ENCODE data around the gene HBG1. TPM values are rescaled to one million over a fixed set of nuclear protein-coding genes. Genes with fewer than 3 reads are reported as not detected.
"Not testable (repeated sequence)": the region's sequence is repeated elsewhere in the genome, so short reads cannot be mapped to it uniquely, and the experiment has no call there.

HBG1 gene
- not detected for total RNA-seq

DNA sequence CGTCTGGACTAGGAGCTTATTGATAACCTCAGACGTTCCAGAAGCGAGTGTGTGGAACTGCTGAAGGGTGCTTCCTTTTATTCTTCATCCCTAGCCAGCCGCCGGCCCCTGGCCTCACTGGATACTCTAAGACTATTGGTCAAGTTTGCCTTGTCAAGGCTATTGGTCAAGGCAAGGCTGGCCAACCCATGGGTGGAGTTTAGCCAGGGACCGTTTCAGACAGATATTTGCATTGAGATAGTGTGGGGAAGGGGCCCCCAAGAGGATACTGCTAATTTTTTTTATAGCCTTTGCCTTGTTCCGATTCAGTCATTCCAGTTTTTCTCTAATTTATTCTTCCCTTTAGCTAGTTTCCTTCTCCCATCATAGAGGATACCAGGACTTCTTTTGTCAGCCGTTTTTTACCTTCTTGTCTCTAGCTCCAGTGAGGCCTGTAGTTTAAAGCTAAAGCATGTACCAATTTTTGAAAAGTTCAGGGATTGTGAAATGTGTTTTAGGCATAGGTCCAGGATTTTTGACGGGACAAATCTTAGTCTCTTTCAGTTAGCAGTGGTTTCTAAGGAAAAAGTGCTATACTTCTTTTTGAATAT lies at the start of gene HBG1:
Gene HBG1, minus strand, starts transcription at position 51 of the 590 bp plus-strand sequence. CDS start 53 bp downstream, outside the sequence.
- H3K9me3 ChIP-seq; H3K4me3 ChIP-seq; intact Hi-C loops (cut with DNase I); DNase-seq (ENCODE audit: extremely low spot score); H3K36me3 ChIP-seq; H3K27ac ChIP-seq (replicated peaks in 1 of 4); H3K27me3 ChIP-seq; H3K4me1 ChIP-seq: not testable (repeated sequence)
- WGBS: 62% methylated on average over 3 of the region's 9 CpGs

DNA sequence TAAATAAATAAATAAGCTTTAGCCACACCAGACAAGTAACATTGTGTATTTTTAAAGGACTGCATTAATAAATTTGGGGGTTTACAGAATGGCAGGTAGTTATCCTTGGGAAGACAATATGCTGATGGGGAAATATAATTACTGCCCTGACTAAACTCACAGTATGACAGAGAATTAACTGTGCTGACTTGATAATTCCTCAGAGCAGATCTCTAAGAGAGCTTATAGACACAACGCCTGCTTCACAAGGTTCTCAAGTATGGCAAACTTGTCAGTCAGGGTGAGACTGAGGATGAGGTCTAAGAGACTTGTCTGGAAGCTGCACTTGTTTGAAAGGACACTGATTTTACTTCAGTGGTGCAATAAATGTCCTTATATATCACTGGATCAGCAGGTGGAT lies 48.8 kb upstream of the HBG1 start:
- Histone ChIP-seq H3K27ac (replicated peaks in 1 of 4) (no peak overlapping the region), H3K4me1 (no peaks in the 10 kb centered on the region), H3K36me3 (no peaks in the 10 kb centered on the region), H3K4me3 (no peak overlapping the region), H3K9me3 (no peaks in the 10 kb centered on the region), H3K27me3 (no peaks in the 10 kb centered on the region)
- TF ChIP-seq, protein P1, sequence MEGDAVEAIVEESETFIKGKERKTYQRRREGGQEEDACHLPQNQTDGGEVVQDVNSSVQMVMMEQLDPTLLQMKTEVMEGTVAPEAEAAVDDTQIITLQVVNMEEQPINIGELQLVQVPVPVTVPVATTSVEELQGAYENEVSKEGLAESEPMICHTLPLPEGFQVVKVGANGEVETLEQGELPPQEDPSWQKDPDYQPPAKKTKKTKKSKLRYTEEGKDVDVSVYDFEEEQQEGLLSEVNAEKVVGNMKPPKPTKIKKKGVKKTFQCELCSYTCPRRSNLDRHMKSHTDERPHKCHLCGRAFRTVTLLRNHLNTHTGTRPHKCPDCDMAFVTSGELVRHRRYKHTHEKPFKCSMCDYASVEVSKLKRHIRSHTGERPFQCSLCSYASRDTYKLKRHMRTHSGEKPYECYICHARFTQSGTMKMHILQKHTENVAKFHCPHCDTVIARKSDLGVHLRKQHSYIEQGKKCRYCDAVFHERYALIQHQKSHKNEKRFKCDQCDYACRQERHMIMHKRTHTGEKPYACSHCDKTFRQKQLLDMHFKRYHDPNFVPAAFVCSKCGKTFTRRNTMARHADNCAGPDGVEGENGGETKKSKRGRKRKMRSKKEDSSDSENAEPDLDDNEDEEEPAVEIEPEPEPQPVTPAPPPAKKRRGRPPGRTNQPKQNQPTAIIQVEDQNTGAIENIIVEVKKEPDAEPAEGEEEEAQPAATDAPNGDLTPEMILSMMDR (IDR thresholded peaks at IDR 0.05): no peak
- TF ChIP-seq EP300 (IDR thresholded peaks at IDR 0.05) (no peak), POLR2A (IDR thresholded peaks at IDR 0.05; ENCODE audit: low read depth) (no peak), POLR2AphosphoS5 (IDR thresholded peaks at IDR 0.05) (no peak)
- DNase-seq (ENCODE audit: extremely low spot score): no peak
- intact Hi-C loops (cut with DNase I): no loop called here
- 0% methylated on average over 1 of the region's 1 CpG for WGBS

DNA sequence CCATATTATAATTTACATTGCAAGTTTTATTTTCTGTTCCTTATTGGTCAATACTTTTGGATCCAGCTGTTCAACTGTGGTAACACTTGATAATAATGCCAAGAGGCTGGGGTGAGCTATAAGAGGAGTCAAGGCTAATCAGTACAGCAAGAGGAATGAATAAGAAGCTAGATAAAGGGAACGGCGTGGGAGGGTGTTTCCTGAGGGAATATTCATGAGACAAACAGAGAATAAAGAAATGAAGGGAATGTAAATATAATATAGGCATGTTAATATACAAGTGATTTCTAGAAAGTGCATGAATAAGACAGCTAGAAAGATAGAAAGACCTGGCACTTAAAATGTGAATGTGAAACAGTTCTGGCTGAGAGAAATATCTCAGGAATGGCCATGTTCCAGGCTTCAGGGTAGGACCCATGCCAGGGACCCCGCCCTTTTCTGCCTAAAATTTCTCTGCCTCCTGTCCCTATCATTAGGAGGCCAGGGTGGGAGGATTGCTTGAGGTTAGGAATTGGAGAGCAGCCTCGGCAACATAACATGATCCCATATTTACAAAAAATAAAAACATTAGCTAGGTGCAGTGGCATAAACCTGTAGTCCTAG lies 48.2 kb upstream of the HBG1 start:
- Histone ChIP-seq H3K27me3 (no peaks in the 10 kb centered on the region), H3K9me3 (no peaks in the 10 kb centered on the region), H3K4me3 (no peak overlapping the region), H3K36me3 (no peaks in the 10 kb centered on the region), H3K27ac (replicated peaks in 1 of 4) (no peak overlapping the region), H3K4me1 (no peaks in the 10 kb centered on the region)
- TF ChIP-seq POLR2A (IDR thresholded peaks at IDR 0.05; ENCODE audit: low read depth) (no peak), EP300 (IDR thresholded peaks at IDR 0.05) (no peak), POLR2AphosphoS5 (IDR thresholded peaks at IDR 0.05) (no peak)
- TF ChIP-seq, protein P1 (IDR thresholded peaks at IDR 0.05): no peak
- 61% methylated on average over 4 of the region's 4 CpGs for WGBS
- no peak for DNase-seq (ENCODE audit: extremely low spot score)
- intact Hi-C loops (cut with DNase I): no loop called here

DNA sequence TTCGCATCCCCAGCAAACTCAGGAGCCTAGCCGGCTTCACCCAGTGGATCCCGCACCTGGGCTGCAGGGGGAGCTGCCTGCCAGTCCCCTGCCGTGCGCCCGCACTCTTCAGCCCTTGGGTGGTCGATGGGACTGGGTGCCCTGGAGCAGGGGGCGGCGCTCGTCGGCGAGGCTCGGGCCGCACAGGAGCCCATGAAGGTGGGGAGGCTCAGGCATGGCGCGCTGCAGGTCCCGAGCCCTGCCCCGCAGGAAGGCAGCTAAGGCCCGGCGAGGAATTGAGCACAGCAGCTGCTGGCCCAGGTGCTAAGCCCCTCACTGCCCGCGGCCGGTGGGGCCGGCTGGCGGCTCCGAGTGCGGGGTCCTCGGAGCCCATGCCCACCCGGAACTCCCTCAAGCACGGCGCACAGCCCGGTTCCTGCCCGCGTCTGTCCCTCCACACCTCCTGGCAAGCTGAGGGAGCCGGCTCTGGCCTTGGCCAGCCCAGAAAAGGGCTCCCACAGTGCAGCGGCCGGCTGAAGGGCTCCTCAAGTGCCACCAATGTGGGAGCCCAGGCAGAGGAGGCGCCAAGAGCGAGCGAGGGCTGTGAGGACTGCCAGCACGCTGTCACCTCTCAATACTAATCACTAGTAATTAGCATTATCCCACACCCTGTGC lies 44.8 kb upstream of the HBG1 start:
- H3K9me3 ChIP-seq; H3K4me1 ChIP-seq; DNase-seq (ENCODE audit: extremely low spot score); H3K4me3 ChIP-seq; H3K27me3 ChIP-seq; intact Hi-C loops (cut with DNase I); H3K27ac ChIP-seq (replicated peaks in 1 of 4); H3K36me3 ChIP-seq: not testable (repeated sequence)
- WGBS: 69% methylated on average over 16 of the region's 41 CpGs

DNA sequence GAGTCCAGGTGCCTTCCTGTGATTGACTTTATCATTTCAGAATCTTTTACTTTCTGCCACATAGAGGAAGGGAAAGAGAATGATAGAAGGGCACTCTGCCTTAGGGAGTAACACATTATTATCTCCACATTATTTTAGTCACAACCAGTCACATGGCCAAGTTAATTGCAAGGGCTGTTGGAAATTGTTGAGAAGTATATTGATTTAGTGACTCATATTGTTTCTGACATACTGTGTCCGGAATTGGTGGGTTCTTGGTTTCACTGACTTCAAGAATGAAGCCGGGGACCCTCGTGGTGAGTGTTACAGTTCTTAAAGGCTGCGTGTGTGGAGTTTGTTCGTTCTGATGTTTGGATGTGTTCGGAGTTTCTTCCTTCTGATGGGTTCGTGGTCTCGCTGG lies 43.4 kb upstream of the HBG1 start:
- Histone ChIP-seq H3K4me3 (no peak overlapping the region), H3K27me3 (no peaks in the 10 kb centered on the region), H3K27ac (replicated peaks in 1 of 4) (no peak overlapping the region), H3K9me3 (no peaks in the 10 kb centered on the region), H3K4me1 (no peaks in the 10 kb centered on the region), H3K36me3 (no peaks in the 10 kb centered on the region)
- no peak for DNase-seq (ENCODE audit: extremely low spot score)
- WGBS: 89% methylated on average over 8 of the region's 8 CpGs
- intact Hi-C loops (cut with DNase I): no loop called here
- TF ChIP-seq POLR2A (IDR thresholded peaks at IDR 0.05; ENCODE audit: low read depth) (no peak), POLR2AphosphoS5 (IDR thresholded peaks at IDR 0.05) (no peak), EP300 (IDR thresholded peaks at IDR 0.05) (no peak)
- TF ChIP-seq, protein P1 (IDR thresholded peaks at IDR 0.05): no peak

All from esophagus muscularis mucosa (tissue), 4 donors.